NCI-H2171 treated with DMSO at 0.1 percent for 48 hours (cell line): ENCODE data around the gene HELZ2.

Experiments used
- DNase-seq: peaks from one replicate; lab custom pipeline; 2025; lab: John Stamatoyannopoulos, UW

The HELZ2 gene

DNA sequence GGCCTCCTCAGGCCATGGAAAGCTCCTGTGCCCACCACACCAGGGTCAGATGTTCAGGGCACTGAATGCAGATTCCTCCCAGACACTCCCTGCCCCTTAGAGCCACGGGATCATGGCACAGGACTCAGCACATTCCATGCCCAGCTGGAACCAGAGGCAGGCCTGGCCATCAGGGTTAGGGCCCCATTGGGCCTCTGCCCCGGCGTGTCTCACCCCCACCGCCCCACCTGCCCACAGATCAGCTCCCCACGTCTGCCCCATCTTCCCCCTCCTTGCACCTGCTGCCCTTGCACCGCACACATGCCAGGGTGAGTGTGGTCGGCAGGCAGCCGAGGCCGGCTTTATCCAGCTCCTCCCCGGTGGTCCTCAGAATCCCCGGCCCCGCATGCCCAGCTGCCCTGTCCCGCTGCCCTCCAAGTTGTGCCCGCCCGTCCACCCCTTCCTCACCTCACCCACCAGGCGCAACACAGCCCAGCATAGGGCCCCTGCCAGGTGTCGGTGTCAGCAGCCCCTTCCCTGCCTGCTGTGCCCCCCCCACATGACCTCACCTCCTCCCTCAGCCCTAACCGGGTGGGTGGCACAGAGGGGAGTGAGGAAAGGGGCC lies 24.3 kb downstream of the HELZ2 start:
- DNase-seq, result no peak

DNA sequence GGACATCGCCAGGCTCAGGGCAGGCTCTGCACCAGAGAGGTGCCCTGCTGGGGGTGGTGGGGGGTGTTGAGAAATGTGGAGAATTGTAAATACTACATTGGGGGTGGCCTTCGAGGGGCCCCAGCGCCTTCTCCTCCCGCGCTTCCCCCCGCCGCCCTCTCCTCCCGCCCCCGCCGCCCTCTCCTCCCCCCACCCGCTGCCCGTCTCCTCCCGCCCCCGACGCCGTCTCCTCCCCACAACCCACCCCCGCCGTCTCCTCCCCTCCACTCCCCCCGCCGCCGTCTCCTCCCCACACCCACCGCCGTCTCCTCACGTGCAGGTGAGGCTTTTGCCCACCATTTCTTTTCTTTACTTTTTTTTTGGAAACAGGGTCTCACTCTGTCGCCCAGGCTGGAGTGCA lies 25.0 kb downstream of the HELZ2 start:
- DNase-seq, result no peak

DNA sequence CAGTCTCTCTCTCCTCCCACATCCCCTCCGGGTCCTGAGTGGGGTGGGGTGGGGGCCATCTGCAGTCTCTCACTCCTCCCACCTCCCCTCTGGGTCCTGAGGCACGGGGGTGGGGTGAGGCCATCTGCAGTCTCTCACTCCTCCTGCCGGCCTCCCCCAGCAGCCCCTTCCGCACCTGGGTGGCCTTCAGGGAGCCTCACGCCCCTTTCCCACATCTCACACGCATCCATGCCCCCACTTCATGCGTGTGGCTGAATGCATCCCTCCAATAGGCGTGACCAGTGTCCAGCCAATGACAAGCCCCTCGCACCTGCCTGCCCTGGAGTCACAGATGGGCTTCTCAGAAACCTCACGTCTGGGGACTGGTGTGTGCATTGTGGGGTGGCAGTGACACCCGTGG lies 25.5 kb downstream of the HELZ2 start:
- no peak for DNase-seq

DNA sequence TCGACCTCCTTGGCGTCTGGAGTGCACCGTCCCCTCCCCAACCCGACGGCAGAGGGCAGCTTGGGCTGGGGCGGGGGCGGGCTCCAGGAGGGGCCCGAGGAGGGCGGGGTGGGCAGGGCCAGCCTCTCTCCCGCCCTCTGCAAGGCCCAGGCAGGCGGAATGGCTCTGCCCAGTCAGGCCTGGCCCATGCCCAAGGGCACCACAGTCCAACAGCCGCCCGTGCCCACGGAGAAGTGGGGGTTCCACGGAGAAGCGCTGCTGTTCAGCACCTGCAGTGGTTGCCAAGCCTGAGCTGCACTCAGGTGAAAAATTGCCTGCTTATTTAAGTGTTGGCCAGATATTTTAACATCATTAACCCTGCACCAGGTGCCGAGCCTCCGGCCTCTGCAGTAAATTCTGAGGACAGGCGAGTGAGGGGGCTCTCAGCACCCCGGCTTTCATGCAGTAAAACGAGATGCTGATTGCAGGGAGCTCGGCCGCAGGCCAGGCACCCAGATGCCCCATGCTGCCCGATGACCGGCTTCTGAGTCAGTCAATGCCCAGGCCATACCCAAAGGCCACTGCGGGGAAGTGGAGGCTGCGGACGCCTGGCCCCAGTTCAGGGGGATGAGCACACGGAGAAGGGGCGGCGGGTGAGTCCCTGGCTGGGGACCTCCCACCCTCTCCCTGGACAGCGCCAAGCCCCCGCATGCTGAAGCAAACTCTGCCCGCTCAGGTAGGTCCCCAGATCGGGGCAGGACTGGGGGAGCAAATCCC lies 26.1 kb downstream of the HELZ2 start, which contains the start of gene SRMS:
TSS of gene SRMS (minus strand) at position 25 of the 756 bp plus-strand sequence. CDS start 286 bp downstream, outside the sequence.
- DNase-seq, result no peak

DNA sequence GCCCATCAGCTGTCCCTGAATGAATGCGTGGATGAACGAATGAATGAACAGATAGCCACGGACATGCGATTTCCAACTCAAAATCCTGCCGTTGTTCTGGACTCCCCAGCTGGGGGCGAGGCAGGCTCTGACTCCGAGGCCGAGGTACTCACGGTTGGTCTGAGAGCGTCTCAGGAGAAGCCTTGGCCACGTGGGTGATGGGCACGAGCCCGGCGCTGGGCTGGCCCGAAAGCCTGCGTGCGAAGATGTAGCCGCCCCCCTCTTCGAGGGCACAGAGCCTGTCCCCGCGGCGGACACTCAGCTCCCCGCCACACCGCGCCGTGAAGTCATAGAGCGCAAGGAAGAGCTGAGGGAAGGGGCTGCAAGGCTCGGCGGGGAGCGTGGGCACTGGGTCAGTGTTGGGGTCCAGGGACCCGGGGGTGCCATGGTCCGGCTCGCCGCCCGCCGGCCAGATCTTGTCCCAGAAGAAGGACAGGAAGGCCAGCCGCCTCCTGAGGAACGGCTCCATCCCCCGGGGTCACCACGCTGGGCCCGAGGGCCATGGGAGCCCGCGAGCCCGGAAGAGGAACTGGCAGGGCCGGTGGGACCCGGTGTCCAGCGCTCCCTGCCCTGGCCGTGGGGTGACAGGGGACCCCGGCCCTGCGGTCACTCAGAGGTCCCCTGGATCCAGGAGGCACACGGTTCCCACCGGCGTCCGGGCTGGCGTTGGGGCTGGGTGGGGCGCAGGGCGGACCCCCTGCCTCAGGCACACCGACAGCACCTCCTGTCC lies 26.9 kb downstream of the HELZ2 start:
- DNase-seq, result no peak

GRCh38 chr20:63546256-63546955 lies 27.6 kb downstream of the HELZ2 start:
- no peak for DNase-seq

GRCh38 chr20:63545814-63546213 lies 28.2 kb downstream of the HELZ2 start:
- DNase-seq, result no peak

DNA sequence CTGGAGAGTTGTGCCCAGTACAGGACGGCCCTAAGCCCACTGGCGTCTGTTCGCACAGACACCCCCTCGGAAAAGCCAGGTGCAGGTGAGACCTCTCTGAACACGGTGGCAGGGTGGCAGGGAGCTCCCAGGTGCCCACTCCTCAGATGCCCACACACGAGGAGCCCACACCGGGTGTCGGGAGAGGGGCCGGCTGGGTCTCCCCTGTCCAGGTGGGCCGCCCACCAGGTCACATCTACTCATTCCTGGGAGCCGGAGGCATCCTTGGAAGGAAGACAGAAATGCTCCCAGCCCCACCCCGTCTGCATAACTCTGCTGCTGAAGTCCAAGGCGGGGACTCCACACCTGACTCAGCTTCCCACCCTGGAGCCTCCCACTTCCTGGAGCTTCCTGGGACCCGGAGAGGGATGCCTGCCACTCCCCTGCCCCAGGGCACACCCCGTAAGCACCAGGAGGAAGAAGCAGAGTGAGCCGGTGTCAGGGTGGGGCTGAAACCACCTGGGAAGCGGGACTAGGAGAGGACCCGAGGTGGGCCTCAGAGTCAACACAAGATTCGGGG lies 29.0 kb downstream of the HELZ2 start:
- no peak for DNase-seq

DNA sequence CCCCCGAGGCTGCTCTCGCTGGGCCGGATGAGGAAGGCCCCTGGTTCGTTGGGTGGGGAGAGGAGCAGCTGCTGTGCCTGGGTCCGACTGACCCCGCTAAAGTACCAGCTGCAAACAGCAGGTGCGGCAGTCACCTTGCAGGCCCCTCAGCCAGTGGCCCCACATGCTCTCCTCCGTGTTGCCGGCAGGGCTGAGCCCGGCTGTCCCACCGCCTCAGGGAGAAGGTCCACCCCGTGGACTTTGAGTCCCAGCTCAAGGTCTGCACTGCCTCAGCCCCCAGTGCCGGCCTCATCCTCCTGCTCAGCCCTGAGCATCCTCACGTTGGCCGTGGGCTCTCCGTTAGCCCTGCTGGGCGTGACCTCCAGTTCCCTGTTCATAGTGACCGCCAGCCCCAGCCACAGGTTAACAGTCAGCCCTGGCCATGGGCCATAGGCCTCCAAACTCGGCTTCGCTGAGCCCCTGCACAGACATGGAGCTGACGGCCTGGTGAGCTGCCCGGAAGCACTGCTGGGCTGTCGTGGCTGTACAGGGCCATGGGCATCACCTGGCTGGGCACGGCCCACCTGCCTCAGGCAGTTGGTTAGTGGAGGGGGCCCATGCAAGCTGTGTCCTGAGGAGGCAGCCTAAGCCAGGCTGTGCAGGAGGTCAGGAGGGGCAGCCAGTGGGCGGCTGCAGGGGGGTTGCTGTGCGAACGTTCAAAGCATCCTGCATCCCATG lies 29.6 kb downstream of the HELZ2 start:
- DNase-seq, result no peak

GRCh38 chr20:63543733-63544132 lies 30.3 kb downstream of the HELZ2 start:
- DNase-seq, result no peak

DNA sequence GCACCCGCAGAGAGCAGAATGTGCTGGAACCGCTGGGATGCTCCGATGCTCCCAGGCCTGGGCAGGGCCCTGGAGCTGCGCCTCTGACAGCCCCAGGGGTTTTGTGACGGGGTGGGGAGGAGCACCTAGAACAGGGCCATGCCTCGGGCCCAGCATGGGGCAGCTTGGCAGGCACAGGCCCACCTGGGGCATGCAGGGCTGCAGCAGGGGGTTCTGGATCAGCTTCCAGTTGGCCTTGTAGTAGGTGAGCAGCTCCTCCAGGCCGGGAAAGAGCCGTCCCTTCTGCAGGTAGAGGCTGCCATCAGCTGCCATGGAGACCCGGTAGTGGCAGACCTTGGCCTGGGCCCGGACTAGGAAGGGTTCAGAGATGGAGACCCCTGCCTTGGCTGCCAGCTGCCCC lies 30.9 kb downstream of the HELZ2 start:
- DNase-seq, result no peak

GRCh38 chr20:63542696-63543095 lies 31.3 kb downstream of the HELZ2 start:
- no peak for DNase-seq

DNA sequence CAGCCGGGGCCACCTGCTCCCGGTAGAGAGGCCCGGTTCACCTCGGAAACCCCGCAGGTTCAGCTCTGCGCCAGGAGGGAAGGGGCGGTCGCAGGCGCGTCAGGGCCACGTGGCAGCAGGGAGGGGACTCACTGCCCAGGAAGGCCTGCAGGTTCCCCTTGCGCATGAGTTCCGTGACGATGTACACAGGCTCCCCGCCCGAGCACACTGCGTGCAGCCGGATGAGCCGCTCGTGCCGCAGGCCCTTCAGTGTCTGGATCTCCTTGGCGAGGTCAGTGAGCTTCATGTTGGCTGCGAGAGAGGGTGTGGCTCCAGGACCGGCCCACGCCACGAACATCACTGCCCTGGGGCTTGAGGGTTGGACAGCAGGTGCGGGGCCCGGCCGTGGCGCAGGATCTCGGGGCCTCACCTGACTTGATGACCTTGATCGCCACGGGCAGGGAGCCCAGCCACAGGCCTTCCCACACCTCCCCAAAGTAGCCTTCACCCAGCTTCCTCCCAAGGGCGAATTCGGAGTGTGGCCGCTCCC lies 31.9 kb downstream of the HELZ2 start:
- DNase-seq, result no peak

DNA sequence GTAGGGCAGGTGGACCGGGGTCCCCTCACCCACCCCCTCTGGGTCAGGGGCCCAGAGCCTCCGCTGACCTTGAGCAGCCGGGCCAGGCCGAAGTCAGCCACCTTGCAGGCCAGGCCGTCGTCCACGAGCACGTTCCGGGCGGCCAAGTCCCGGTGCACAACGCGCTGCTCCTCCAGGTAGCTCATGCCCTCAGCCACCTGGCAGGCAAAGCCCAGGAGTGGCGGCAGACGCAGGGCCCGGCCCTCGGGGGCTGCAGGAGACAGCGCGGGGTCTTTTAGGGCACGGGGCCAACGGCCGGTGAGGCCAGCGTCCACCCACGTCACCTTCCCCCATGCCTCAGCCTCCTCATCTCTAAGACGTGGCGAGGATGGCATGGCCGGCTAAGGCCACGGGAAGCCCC lies 32.7 kb downstream of the HELZ2 start:
- no peak for DNase-seq

GRCh38 chr20:63540417-63541186 lies 33.4 kb downstream of the HELZ2 start:
- no peak for DNase-seq

DNA sequence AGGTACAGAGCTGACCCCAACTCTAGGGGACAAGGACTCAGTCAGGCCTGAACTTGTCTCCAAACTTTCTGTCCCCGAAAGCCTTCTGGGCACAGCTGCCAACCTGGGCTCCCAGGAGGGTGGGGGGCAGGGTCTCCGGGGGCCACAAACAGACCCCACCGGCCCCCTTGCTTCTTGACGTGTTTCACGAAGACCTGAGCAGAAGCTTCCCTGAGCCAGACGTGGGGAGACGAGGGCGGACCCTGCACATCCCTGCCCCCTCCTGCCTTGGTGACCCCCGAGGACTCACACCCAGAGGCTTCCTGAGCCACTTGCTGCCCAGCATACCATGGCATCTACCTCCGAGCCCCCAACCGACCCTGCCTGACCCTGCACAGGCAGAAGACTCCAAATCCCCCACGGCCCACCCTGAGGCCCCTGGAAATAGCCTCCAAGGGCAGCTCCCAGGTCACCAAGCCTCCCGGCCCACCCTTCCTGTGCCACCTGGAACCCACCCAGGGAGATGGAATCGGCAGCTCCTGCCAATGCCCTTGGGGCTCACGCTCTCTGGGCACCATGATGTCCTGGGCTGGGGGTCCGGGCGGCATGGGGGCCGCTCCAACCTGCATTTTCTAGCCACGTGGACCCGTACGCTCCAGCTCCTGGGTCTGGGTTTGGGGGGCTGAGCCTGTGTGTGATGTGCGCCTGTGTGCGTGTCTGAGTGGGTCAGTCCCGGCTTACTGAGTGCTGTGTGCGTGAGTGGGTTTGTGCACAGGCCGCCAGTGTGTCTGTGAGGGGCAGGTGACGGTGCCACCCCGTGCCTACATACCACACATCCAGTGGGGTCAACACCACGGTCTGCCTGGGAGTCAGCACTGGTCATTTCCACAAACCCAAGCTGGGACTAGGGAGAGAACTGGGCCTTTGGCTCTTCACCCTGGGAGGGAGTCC lies 34.3 kb downstream of the HELZ2 start:
- DNase-seq, result no peak

DNA sequence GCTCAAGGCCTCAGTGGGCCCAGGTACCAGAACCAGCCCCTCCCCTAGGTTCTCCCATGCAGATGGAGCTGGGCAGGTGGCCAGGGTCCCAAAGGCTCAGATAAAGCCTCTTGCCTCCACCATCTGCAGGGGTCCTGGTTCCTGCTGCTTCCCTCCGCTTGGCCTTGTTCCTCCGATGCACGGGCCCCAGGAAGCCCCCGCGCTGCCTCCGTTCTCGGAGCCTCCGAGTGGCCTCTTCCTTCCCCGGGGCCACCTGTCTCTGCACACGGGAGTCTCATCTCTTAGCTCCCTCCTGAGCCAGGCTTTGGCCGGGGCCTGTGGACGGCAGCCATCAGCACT lies 35.0 kb downstream of the HELZ2 start:
- no peak for DNase-seq

DNA sequence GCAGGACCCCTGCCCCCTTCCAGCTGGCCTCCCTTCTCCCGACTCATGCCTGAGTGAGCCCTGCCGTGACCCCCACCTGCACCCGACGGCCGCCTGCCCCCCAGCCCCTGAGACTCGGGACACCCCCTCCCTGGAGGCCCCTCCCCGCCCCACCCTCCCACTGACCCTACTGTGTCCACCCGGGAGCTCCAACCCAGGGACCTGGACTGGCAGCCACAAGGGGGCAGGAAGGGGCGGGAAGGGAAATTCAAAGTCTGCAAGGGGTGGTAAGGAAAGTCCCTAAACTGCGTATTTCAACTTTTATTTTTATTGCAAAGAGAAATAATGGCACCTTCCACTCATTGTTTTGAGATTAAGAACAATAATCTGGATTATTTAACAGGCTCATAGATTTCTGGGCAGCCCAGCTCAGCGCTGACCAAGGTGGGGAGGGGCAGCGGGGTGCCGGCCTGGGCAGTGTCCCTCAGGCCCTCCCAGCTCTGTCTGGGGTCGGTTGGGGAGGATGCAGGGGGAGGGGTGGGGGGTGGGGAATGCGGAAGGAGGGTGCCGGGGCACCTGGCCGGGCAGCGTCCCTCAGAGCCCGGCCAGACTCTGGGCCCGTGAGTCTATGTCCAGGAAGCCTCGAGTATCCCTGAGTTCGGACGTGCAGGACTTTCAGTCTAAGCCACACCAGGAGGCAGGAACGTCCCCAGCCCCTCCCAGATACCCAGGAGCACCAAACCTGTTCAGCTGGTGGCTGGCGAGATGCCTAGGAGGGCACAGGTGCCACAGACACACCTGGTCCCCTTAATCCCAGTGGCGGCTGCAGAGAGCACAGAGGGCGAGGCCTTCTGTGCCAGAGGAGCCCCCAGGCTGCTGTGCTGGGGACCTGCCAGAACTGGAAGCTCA lies 35.6 kb downstream of the HELZ2 start:
- DNase-seq, result peak; percentile 92
